IPS DF 6.9 (cell line): ENCODE data around the gene DLGAP1.

Experiments
- DNase-seq: peaks from one replicate; pipeline ENCODE4 v3.0.0-alpha.2; 2013; ENCODE audit warnings: low read depth, low spot score
- H3K27ac ChIP-seq: one replicate; pipeline ENCODE4 v1.5.1; 2013; ENCODE audit warnings: low read length, control low read depth
- H3K27me3 ChIP-seq: 2 replicates; pipeline ENCODE4 v1.6.1; 2013; ENCODE audit warnings: mild to moderate bottlenecking, low read length; ENCODE audit not compliant: control insufficient read depth, insufficient read depth
- H3K36me3 ChIP-seq: 2 replicates; pipeline ENCODE4 v1.6.1; 2013; ENCODE audit warnings: low read length; ENCODE audit not compliant: control insufficient read depth, insufficient read depth
- H3K4me1 ChIP-seq: 2 replicates; pipeline ENCODE4 v1.6.1; 2013; ENCODE audit warnings: low read length; ENCODE audit not compliant: control insufficient read depth, insufficient read depth
- H3K4me3 ChIP-seq: 2 replicates; pipeline ENCODE4 v1.5.1; 2013; ENCODE audit warnings: mild to moderate bottlenecking, low read length
- H3K9me3 ChIP-seq: 2 replicates; pipeline ENCODE4 v1.6.1; 2013; ENCODE audit warnings: low read length, inconsistent platforms; ENCODE audit not compliant: control insufficient read depth, insufficient read depth
- WGBS: extraction: QIAGEN DNeasy Blood & Tissue Kit; methylation state at CpG from one replicate; pipeline ENCODE4 v1.1.7; 2013; ENCODE audit warnings: mixed read lengths, missing lambda C conversion rate; ENCODE audit not compliant: insufficient read length, insufficient coverage; 5-methylcytosine and 5-hydroxymethylcytosine counted together

Gene DLGAP1

GRCh38 chr18:3450799-3451182 is 1004.3 kb downstream of the DLGAP1 start:
- peak overlapping the region; percentile 98 for H3K4me3 ChIP-seq
- H3K36me3 ChIP-seq: no peaks in the 10 kb centered on the region
- H3K4me1 ChIP-seq: no peaks in the 10 kb centered on the region; the same call in 1 of the 2 replicates
- WGBS: no CpG with 5 or more reads among the region's 30 CpGs
- no peaks in the 10 kb centered on the region for H3K9me3 ChIP-seq
- no peak overlapping the region for H3K27ac ChIP-seq
- DNase-seq: no peak
- H3K27me3 ChIP-seq: no peaks in the 10 kb centered on the region

- no peak for DNase-seq
- H3K9me3 ChIP-seq: no peaks in the 10 kb centered on the region
- H3K4me3 ChIP-seq: peak within 1 kb of the TSS; percentile 98
- no peaks in the 10 kb centered on the region for H3K36me3 ChIP-seq
- no CpG with 5 or more reads among the region's 71 CpGs for WGBS
- H3K4me1 ChIP-seq: no peaks in the 10 kb centered on the region
- no peaks in the 10 kb centered on the region for H3K27me3 ChIP-seq
- no peak within 1 kb of the TSS for H3K27ac ChIP-seq
Measured at GRCh38 chr18:3450012-3450798, 1004.9 kb downstream of the DLGAP1 start, which contains the start of gene TGIF1. TSS of gene TGIF1 (plus strand) at chr18:3450172. CDS start at chr18:3450490, 318 bp downstream.

GRCh38 chr18:3449512-3450011 is 1005.5 kb downstream of the DLGAP1 start:
- H3K9me3 ChIP-seq: no peaks in the 10 kb centered on the region
- no peaks in the 10 kb centered on the region for H3K27me3 ChIP-seq
- H3K36me3 ChIP-seq: no peaks in the 10 kb centered on the region
- H3K27ac ChIP-seq: no peak overlapping the region
- no peak for DNase-seq
- H3K4me1 ChIP-seq: 0 out of 2 replicates have a peak, but pooled peaks cover 2% of the 10 kb centered on the region
- WGBS: no CpG with 5 or more reads among the region's 47 CpGs
- H3K4me3 ChIP-seq: peak overlapping the region; percentile 98

GRCh38 chr18:3448838-3449511 is 1006.1 kb downstream of the DLGAP1 start:
- Histone ChIP-seq H3K4me1 (0 out of 2 replicates have a peak, but pooled peaks cover 2% of the 10 kb centered on the region), H3K4me3 (peak overlapping the region; percentile 98; the same call in 1 of the 2 replicates), H3K27ac (no peak overlapping the region), H3K36me3 (no peaks in the 10 kb centered on the region), H3K27me3 (no peaks in the 10 kb centered on the region), H3K9me3 (no peaks in the 10 kb centered on the region)
- WGBS: no CpG with 5 or more reads among the region's 38 CpGs
- no peak for DNase-seq

- 0 out of 2 replicates have a peak, but pooled peaks cover 2% of the 10 kb centered on the region for H3K4me1 ChIP-seq
- H3K27me3 ChIP-seq: no peaks in the 10 kb centered on the region
- no CpG with 5 or more reads among the region's 63 CpGs for WGBS
- H3K27ac ChIP-seq: peak overlapping the region; percentile 11
- H3K4me3 ChIP-seq: peak overlapping the region; percentile 98; the same call in 1 of the 2 replicates
- no peaks in the 10 kb centered on the region for H3K36me3 ChIP-seq
- no peaks in the 10 kb centered on the region for H3K9me3 ChIP-seq
- DNase-seq: no peak
Measured at GRCh38 chr18:3447895-3448837, 1006.9 kb downstream of the DLGAP1 start.

GRCh38 chr18:3447068-3447894 is 1007.8 kb downstream of the DLGAP1 start:
- Histone ChIP-seq H3K27ac (peak overlapping the region; percentile 11), H3K27me3 (no peaks in the 10 kb centered on the region), H3K9me3 (no peaks in the 10 kb centered on the region), H3K36me3 (no peaks in the 10 kb centered on the region), H3K4me1 (0 out of 2 replicates have a peak, but pooled peaks cover 2% of the 10 kb centered on the region), H3K4me3 (peak overlapping the region; percentile 28; the same call in 1 of the 2 replicates)
- DNase-seq: no peak
- no CpG with 5 or more reads among the region's 22 CpGs for WGBS
